Astrocyte (in vitro differentiated cells and primary cell): ENCODE results near the gene LRP1B. TPM values are rescaled to one million over a fixed set of nuclear protein-coding genes. Genes with fewer than 3 reads are reported as not detected.

Experiments used
- DNase-seq: peaks from one replicate; pipeline ENCODE4 v3.0.0-alpha.2; 2010; ENCODE audit warnings: low read depth
- FAIRE-seq: peaks from 2 replicates; lab custom pipeline; 2011; peaks lifted over from hg19 to GRCh38; lab: Jason Lieb, UNC
- H2AFZ ChIP-seq: 2 replicates; pipeline ENCODE4 v1.6.0; 2012; ENCODE audit warnings: low read depth, low read length, inconsistent platforms
- H3K27ac ChIP-seq: 2 replicates; pipeline ENCODE4 v1.5.1; 2011; ENCODE audit warnings: low read depth, low read length, inconsistent platforms
- H3K27me3 ChIP-seq: 2 replicates; pipeline ENCODE4 v1.6.0; 2011; ENCODE audit warnings: low read length, inconsistent platforms; ENCODE audit not compliant: insufficient read depth
- H3K36me3 ChIP-seq: 2 replicates; pipeline ENCODE4 v1.5.1; 2011; ENCODE audit warnings: low read length, inconsistent platforms; ENCODE audit not compliant: insufficient read depth
- H3K4me1 ChIP-seq: 2 replicates; pipeline ENCODE4 v1.5.1; 2011; ENCODE audit warnings: low read length, inconsistent platforms; ENCODE audit not compliant: insufficient read depth
- H3K4me2 ChIP-seq: 2 replicates; pipeline ENCODE4 v1.6.0; 2012; ENCODE audit warnings: low read length, inconsistent platforms
- H3K4me3 ChIP-seq: 2 replicates; pipeline ENCODE4 v1.5.1; 2011; ENCODE audit warnings: low read depth, mild to moderate bottlenecking, low read length, inconsistent platforms; ENCODE audit not compliant: insufficient read depth
- H3K79me2 ChIP-seq: 2 replicates; pipeline ENCODE4 v1.6.0; 2012; ENCODE audit warnings: mild to moderate bottlenecking, low read length, inconsistent platforms; ENCODE audit not compliant: insufficient read depth
- H3K9ac ChIP-seq: 2 replicates; pipeline ENCODE4 v1.6.0; 2012; ENCODE audit warnings: mild to moderate bottlenecking, low read length, inconsistent platforms
- H3K9me3 ChIP-seq: 2 replicates; pipeline ENCODE4 v1.5.1; 2012; ENCODE audit warnings: low read depth, mild to moderate bottlenecking, low read length, inconsistent platforms; ENCODE audit not compliant: insufficient read depth
- H4K20me1 ChIP-seq: 2 replicates; pipeline ENCODE4 v1.6.0; 2012; ENCODE audit warnings: low read length, inconsistent platforms; ENCODE audit not compliant: insufficient read depth
- H3K27ac Mint-ChIP-seq: one replicate; pipeline ENCODE4 v1.8.0; 2021; ENCODE audit warnings: mild to moderate bottlenecking, mixed read lengths; ENCODE audit not compliant: unreplicated experiment
- H3K27me3 Mint-ChIP-seq: one replicate; pipeline ENCODE4 v1.8.0; 2021; ENCODE audit warnings: low read depth, mixed read lengths; ENCODE audit not compliant: unreplicated experiment
- H3K36me3 Mint-ChIP-seq: one replicate; pipeline ENCODE4 v1.8.0; 2021; ENCODE audit warnings: low read depth, mixed read lengths; ENCODE audit not compliant: unreplicated experiment
- H3K4me1 Mint-ChIP-seq: one replicate; pipeline ENCODE4 v1.8.0; 2021; ENCODE audit warnings: low read depth, mixed read lengths; ENCODE audit not compliant: unreplicated experiment
- H3K4me3 Mint-ChIP-seq: one replicate; pipeline ENCODE4 v1.8.0; 2021; ENCODE audit warnings: mild to moderate bottlenecking, moderate library complexity, mixed read lengths; ENCODE audit not compliant: unreplicated experiment
- H3K9me3 Mint-ChIP-seq: one replicate; pipeline ENCODE4 v1.8.0; 2021; ENCODE audit warnings: mild to moderate bottlenecking, mixed read lengths; ENCODE audit not compliant: unreplicated experiment
- CTCF ChIP-seq: IDR thresholded peaks from 2 replicates; pipeline ENCODE4 v1.5.1; 2011; ENCODE audit warnings: low read depth, mild to moderate bottlenecking, inconsistent platforms, low read length, moderate library complexity; ENCODE audit not compliant: insufficient read depth
- EZH2 ChIP-seq: IDR thresholded peaks from 2 replicates; pipeline ENCODE4 v1.6.1; 2012; ENCODE audit warnings: mild to moderate bottlenecking, low read length, inconsistent platforms; ENCODE audit not compliant: insufficient read depth
- total RNA-seq: library from RNA; stranded (reverse); gene quantifications from 2 replicates; pipeline ENCODE4 v1.2.1, GENCODE V29; 2021

LRP1B gene
- total RNA-seq, 1 donor from 2014 or later = 1.5 TPM

GRCh38 chr2:141498561-141498960 is 632.3 kb downstream of the LRP1B start:
- Mint-ChIP-seq H3K27me3 (no peaks in the 10 kb centered on the region), H3K27ac (peak overlapping the region; percentile 91), H3K4me1 (peaks cover 35% of the 10 kb centered on the region), H3K4me3 (peak overlapping the region; percentile 60), H3K36me3 (no peaks in the 10 kb centered on the region), H3K9me3 (no peaks in the 10 kb centered on the region)
- DNase-seq (peak; percentile 71), FAIRE-seq (peak; percentile 72)
- Histone ChIP-seq H3K4me3 (no peak overlapping the region), H3K4me2 (peak overlapping the region; percentile 42), H3K9ac (no peak overlapping the region), H3K36me3 (no peaks in the 10 kb centered on the region), H3K4me1 (peaks cover 19% of the 10 kb centered on the region), H3K9me3 (no peaks in the 10 kb centered on the region), H3K79me2 (no peaks in the 10 kb centered on the region), H4K20me1 (no peaks in the 10 kb centered on the region), H2AFZ (no peak overlapping the region), H3K27ac (peak overlapping the region; percentile 2), H3K27me3 (no peaks in the 10 kb centered on the region)
- TF ChIP-seq EZH2 (no peak), CTCF (no peak)

GRCh38 chr2:141497272-141497671 is 633.5 kb downstream of the LRP1B start:
- peaks cover 35% of the 10 kb centered on the region for H3K4me1 Mint-ChIP-seq
- no peak overlapping the region for H3K9ac ChIP-seq
- H3K27me3 ChIP-seq = no peaks in the 10 kb centered on the region
- no peaks in the 10 kb centered on the region for H3K36me3 ChIP-seq
- no peaks in the 10 kb centered on the region for H3K9me3 ChIP-seq
- peak overlapping the region; percentile 6 for H2AFZ ChIP-seq
- H3K27me3 Mint-ChIP-seq = no peaks in the 10 kb centered on the region
- no peak overlapping the region for H3K4me3 Mint-ChIP-seq
- DNase-seq = no peak
- no peaks in the 10 kb centered on the region for H3K36me3 Mint-ChIP-seq
- H3K4me1 ChIP-seq = peaks cover 19% of the 10 kb centered on the region
- TF ChIP-seq EZH2 (no peak), CTCF (no peak)
- no peak overlapping the region for H3K4me3 ChIP-seq
- H3K9me3 Mint-ChIP-seq = no peaks in the 10 kb centered on the region
- no peak overlapping the region for H3K4me2 ChIP-seq
- H3K27ac ChIP-seq = no peak overlapping the region
- no peak for FAIRE-seq
- H3K79me2 ChIP-seq = no peaks in the 10 kb centered on the region
- no peaks in the 10 kb centered on the region for H4K20me1 ChIP-seq
- peak overlapping the region; percentile 86 for H3K27ac Mint-ChIP-seq

- no peak for TF ChIP-seq EZH2
- no peak for TF ChIP-seq CTCF
- Mint-ChIP-seq H3K9me3 (no peaks in the 10 kb centered on the region), H3K36me3 (no peaks in the 10 kb centered on the region), H3K27me3 (no peaks in the 10 kb centered on the region), H3K4me3 (no peak overlapping the region), H3K4me1 (peaks cover 31% of the 10 kb centered on the region), H3K27ac (no peak overlapping the region)
- no peaks in the 10 kb centered on the region for H3K79me2 ChIP-seq
- H3K9ac ChIP-seq = no peak overlapping the region
- H3K4me3 ChIP-seq = no peak overlapping the region
- no peaks in the 10 kb centered on the region for H3K36me3 ChIP-seq
- no peak overlapping the region for H3K4me2 ChIP-seq
- H3K9me3 ChIP-seq = no peaks in the 10 kb centered on the region
- no peak overlapping the region for H2AFZ ChIP-seq
- no peak overlapping the region for H3K27ac ChIP-seq
- no peaks in the 10 kb centered on the region for H3K27me3 ChIP-seq
- DNase-seq = no peak
- no peaks in the 10 kb centered on the region for H4K20me1 ChIP-seq
- no peak for FAIRE-seq
- H3K4me1 ChIP-seq = peaks cover 21% of the 10 kb centered on the region
Observed at GRCh38 chr2:141496810-141497209, 634.0 kb downstream of the LRP1B start.
